HG02973 (cell line): ENCODE data around the gene EHD2.
"Not testable (repeated sequence)": the region's sequence is repeated elsewhere in the genome, so short reads cannot be mapped to it uniquely, and the experiment has no call there.

Experiments
- ATAC-seq: cut with Tn5 transposase; IDR thresholded peaks from one replicate; pipeline ENCODE4 v1.9.1; 2021; ENCODE audit warnings: moderate library complexity; ENCODE audit not compliant: unreplicated experiment

EHD2 gene

GRCh38 chr19:47711652-47712242 is 1.5 kb upstream of the EHD2 start:
- ATAC-seq = no peak

GRCh38 chr19:47714339-47714738 is 1.1 kb downstream of the EHD2 start:
- no peak for ATAC-seq

GRCh38 chr19:47714855-47715254 is 1.6 kb downstream of the EHD2 start:
- ATAC-seq = not testable (repeated sequence)

GRCh38 chr19:47716270-47716937 is 3.2 kb downstream of the EHD2 start:
- no peak for ATAC-seq

- ATAC-seq = not testable (repeated sequence)
Measured at GRCh38 chr19:47718415-47719046, 5.3 kb downstream of the EHD2 start.

GRCh38 chr19:47719047-47719859 is 6.0 kb downstream of the EHD2 start:
- ATAC-seq = no peak

- ATAC-seq = no peak
Measured at GRCh38 chr19:47720669-47721422, 7.6 kb downstream of the EHD2 start.

GRCh38 chr19:47723581-47723940 is 10.3 kb downstream of the EHD2 start:
- no peak for ATAC-seq

GRCh38 chr19:47725759-47726401 is 12.7 kb downstream of the EHD2 start:
- ATAC-seq = no peak

GRCh38 chr19:47726467-47726866 is 13.2 kb downstream of the EHD2 start:
- ATAC-seq = no peak

- ATAC-seq = not testable (repeated sequence)
Measured at GRCh38 chr19:47728295-47728694, 15.1 kb downstream of the EHD2 start.

GRCh38 chr19:47729468-47729798 is 16.2 kb downstream of the EHD2 start:
- no peak for ATAC-seq

GRCh38 chr19:47729799-47730520 is 16.7 kb downstream of the EHD2 start:
- ATAC-seq = no peak

GRCh38 chr19:47730521-47730889 is 17.3 kb downstream of the EHD2 start:
- no peak for ATAC-seq

GRCh38 chr19:47730910-47731309 is 17.7 kb downstream of the EHD2 start:
- ATAC-seq = no peak

- no peak for ATAC-seq
Measured at GRCh38 chr19:47735131-47735530, 21.9 kb downstream of the EHD2 start.

GRCh38 chr19:47740866-47741519 is 27.8 kb downstream of the EHD2 start:
- no peak for ATAC-seq

GRCh38 chr19:47741544-47742140 is 28.4 kb downstream of the EHD2 start:
- ATAC-seq = no peak

GRCh38 chr19:47742634-47743033 is 29.4 kb downstream of the EHD2 start:
- no peak for ATAC-seq
